GM12864 (cell line): ENCODE data around the gene CBX4.

Experiments used
- DNase-seq: peaks from one replicate; pipeline ENCODE4 v3.0.0-alpha.2; 2011; ENCODE audit warnings: low read depth
- H3K4me3 ChIP-seq: 2 replicates; pipeline ENCODE4 v1.5.1; 2011; ENCODE audit warnings: mild to moderate bottlenecking, low read depth, low read length, control low read depth
- CTCF ChIP-seq: IDR thresholded peaks from 2 replicates; pipeline ENCODE4 v1.5.1; 2011; ENCODE audit warnings: low read depth, mild to moderate bottlenecking, moderate library complexity, low read length, control low read depth, inconsistent platforms; ENCODE audit errors: missing control alignments

CBX4 gene

GRCh38 chr17:79832218-79833109 is 6.8 kb downstream of the CBX4 start:
- no peak for TF ChIP-seq CTCF
- DNase-seq = no peak

GRCh38 chr17:79831265-79832217 is 7.7 kb downstream of the CBX4 start:
- no peak for TF ChIP-seq CTCF
- no peak for DNase-seq
- H3K4me3 ChIP-seq = no peak overlapping the region

More at GRCh38 chr17:79832218-79833109, 6.8 kb downstream of the CBX4 start:
- no peak overlapping the region for H3K4me3 ChIP-seq

GRCh38 chr17:79830763-79831264 is 8.4 kb downstream of the CBX4 start:
- DNase-seq = no peak
- H3K4me3 ChIP-seq = no peak overlapping the region
- TF ChIP-seq CTCF = no peak

- DNase-seq = no peak
- no peak overlapping the region for H3K4me3 ChIP-seq
- no peak for TF ChIP-seq CTCF
Measured at GRCh38 chr17:79830303-79830702, 8.9 kb downstream of the CBX4 start.

- H3K4me3 ChIP-seq = no peak overlapping the region
- DNase-seq = no peak
- no peak for TF ChIP-seq CTCF
Measured at GRCh38 chr17:79829457-79829856, 9.8 kb downstream of the CBX4 start.

- no peak overlapping the region for H3K4me3 ChIP-seq
- DNase-seq = no peak
- no peak for TF ChIP-seq CTCF
Measured at GRCh38 chr17:79829004-79829403, 10.2 kb downstream of the CBX4 start.
